Hepatocyte (in vitro differentiated cells): Measurements from ENCODE around the gene SNAPC2. TPM values are rescaled to one million over a fixed set of nuclear protein-coding genes. Genes with fewer than 3 reads are reported as not detected.

Experiments used
- DNase-seq: peaks from one replicate; pipeline ENCODE4 v3.0.0-alpha.2; 2016; ENCODE audit warnings: low spot score
- H2AFZ ChIP-seq: fragments of 200-600 bp; sonication (generic); 2 replicates; pipeline ENCODE4 v1.6.0; 2016; ENCODE audit warnings: antibody characterized with exemption, mild to moderate bottlenecking
- H3K27ac ChIP-seq: fragments of 200-600 bp; sonication (generic); 2 replicates; pipeline ENCODE4 v1.5.1; 2016; ENCODE audit warnings: mild to moderate bottlenecking
- H3K27me3 ChIP-seq: fragments of 200-600 bp; sonication (generic); 2 replicates; pipeline ENCODE4 v1.6.1; 2016
- H3K36me3 ChIP-seq: fragments of 200-600 bp; sonication (generic); replicated peaks from 2 replicates; pipeline ENCODE4 v1.5.1; 2016; ENCODE audit warnings: low read depth; ENCODE audit not compliant: insufficient read depth
- H3K4me1 ChIP-seq: fragments of 200-600 bp; sonication (generic); 2 replicates; pipeline ENCODE4 v1.5.1; 2016; ENCODE audit warnings: mild to moderate bottlenecking, moderate library complexity; ENCODE audit not compliant: insufficient read depth
- H3K4me2 ChIP-seq: fragments of 200-600 bp; sonication (generic); 2 replicates; pipeline ENCODE4 v1.6.0; 2016
- H3K4me3 ChIP-seq: fragments of 200-600 bp; sonication (generic); 2 replicates; pipeline ENCODE4 v1.5.1; 2016; ENCODE audit warnings: mild to moderate bottlenecking
- H3K79me2 ChIP-seq: fragments of 200-600 bp; sonication (generic); 2 replicates; pipeline ENCODE4 v1.6.0; 2017; ENCODE audit warnings: mild to moderate bottlenecking
- H3K9me2 ChIP-seq: fragments of 200-600 bp; sonication (generic); replicated peaks from 2 replicates; pipeline ENCODE4 v1.6.0; 2017; ENCODE audit warnings: mild to moderate bottlenecking; ENCODE audit not compliant: insufficient read depth
- H3K9me3 ChIP-seq: fragments of 200-600 bp; sonication (generic); 2 replicates; pipeline ENCODE4 v1.5.1; 2016; ENCODE audit warnings: low read depth, mild to moderate bottlenecking
- H4K20me1 ChIP-seq: fragments of 200-600 bp; sonication (generic); 2 replicates; pipeline ENCODE4 v1.6.0; 2016; ENCODE audit warnings: mild to moderate bottlenecking; ENCODE audit not compliant: insufficient read depth, poor library complexity, severe bottlenecking
- EZH2 ChIP-seq: fragments of 200-600 bp; sonication (generic); IDR thresholded peaks from 2 replicates; pipeline ENCODE4 v1.6.1; 2016; ENCODE audit warnings: antibody characterized with exemption, mild to moderate bottlenecking, borderline replicate concordance
- EZH2phosphoT487 ChIP-seq: fragments of 200-600 bp; sonication (generic); IDR thresholded peaks from one replicate; pipeline ENCODE4 v1.6.1; 2018; ENCODE audit warnings: antibody characterized with exemption, mild to moderate bottlenecking, low read depth, moderate library complexity; ENCODE audit not compliant: unreplicated experiment, severe bottlenecking
- WGBS: methylation state at CpG from one replicate; pipeline ENCODE4 v1.1.6; 2016; ENCODE audit warnings: low lambda C conversion rate; ENCODE audit errors: missing lambda C conversion rate; 5-methylcytosine and 5-hydroxymethylcytosine counted together
- polyA plus RNA-seq: library from polyadenylated mRNA; unstranded; fragments of >200 nt; fragmentation: Nextera tagmentation; extraction: Ambion mirVana; gene quantifications from 2 replicates; pipeline ENCODE4 v1.2.1, GENCODE V29; 2016
- total RNA-seq: library from RNA; depleted of rRNA; stranded (reverse); fragments of >200 nt; gene quantifications from 2 replicates; pipeline ENCODE4 v1.2.3, GENCODE V29; 2014
- TF ChIP-seq, protein P1 (sequence below): fragments of 200-600 bp; sonication (generic); IDR thresholded peaks from 2 replicates; pipeline ENCODE4 v1.5.1; 2016; ENCODE audit warnings: antibody characterized with exemption, mild to moderate bottlenecking; ENCODE audit not compliant: poor library complexity

Gene SNAPC2
- total and polyA plus RNA-seq, 2 experiments from 2014 or later, result 11.8 to 17.5 TPM

DNA sequence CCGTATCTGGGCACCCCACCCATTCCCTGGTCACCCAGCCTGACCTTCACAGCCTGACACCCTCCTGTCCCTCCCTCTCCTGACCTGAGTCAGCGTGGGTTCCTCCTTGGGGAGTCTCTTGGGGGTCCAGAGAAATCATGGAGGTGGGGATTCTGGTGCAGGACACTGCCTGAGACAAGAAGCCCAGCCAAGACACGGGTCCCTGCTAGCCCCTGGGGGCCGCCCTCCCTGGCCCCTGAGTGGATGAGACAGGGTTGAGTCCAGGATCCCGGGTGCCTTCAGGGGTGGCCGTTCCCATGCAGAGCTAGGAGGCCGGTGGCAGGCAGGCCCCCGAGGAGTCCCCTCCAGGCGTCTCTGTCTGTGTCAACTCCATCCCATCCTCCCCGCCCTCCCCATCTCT, 14.9 kb upstream of the SNAPC2 start:
- no peak overlapping the region for H3K27ac ChIP-seq
- TF ChIP-seq EZH2phosphoT487 (no peak), EZH2 (no peak)
- TF ChIP-seq, protein P1, sequence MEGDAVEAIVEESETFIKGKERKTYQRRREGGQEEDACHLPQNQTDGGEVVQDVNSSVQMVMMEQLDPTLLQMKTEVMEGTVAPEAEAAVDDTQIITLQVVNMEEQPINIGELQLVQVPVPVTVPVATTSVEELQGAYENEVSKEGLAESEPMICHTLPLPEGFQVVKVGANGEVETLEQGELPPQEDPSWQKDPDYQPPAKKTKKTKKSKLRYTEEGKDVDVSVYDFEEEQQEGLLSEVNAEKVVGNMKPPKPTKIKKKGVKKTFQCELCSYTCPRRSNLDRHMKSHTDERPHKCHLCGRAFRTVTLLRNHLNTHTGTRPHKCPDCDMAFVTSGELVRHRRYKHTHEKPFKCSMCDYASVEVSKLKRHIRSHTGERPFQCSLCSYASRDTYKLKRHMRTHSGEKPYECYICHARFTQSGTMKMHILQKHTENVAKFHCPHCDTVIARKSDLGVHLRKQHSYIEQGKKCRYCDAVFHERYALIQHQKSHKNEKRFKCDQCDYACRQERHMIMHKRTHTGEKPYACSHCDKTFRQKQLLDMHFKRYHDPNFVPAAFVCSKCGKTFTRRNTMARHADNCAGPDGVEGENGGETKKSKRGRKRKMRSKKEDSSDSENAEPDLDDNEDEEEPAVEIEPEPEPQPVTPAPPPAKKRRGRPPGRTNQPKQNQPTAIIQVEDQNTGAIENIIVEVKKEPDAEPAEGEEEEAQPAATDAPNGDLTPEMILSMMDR, result no peak
- H3K79me2 ChIP-seq, result peaks cover 48% of the 10 kb centered on the region
- H4K20me1 ChIP-seq, result peaks cover 51% of the 10 kb centered on the region
- no peaks in the 10 kb centered on the region for H3K27me3 ChIP-seq
- H3K9me3 ChIP-seq, result no peaks in the 10 kb centered on the region
- no peak for DNase-seq
- peaks cover 20% of the 10 kb centered on the region for H3K4me1 ChIP-seq
- no peak overlapping the region for H2AFZ ChIP-seq
- 88% methylated on average over 10 of the region's 10 CpGs for WGBS
- H3K36me3 ChIP-seq, result no peaks in the 10 kb centered on the region
- peak overlapping the region; percentile 98 for H3K4me2 ChIP-seq
- peak overlapping the region; percentile 96 for H3K4me3 ChIP-seq
- no peaks in the 10 kb centered on the region for H3K9me2 ChIP-seq

DNA sequence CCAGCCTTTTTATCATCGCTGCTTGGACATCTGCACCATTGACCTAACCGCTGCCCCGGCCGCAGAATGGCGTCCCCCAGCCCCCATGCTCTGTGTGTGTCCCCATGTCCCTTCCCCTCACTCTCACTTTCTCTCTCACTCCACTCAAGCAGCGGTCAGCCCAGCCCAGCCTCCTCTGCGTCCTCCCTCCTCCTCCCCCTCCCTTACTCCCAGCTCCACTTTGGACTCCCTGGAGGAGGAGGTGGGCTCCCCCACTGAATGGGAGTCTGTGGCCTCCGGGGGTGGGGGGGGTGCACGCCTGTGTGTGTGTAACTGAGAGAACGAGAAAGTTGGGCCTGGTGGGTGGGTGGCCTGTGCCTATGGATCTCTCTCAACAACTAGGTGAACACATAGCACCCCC, 14.3 kb upstream of the SNAPC2 start:
- no peak overlapping the region for H3K4me2 ChIP-seq
- WGBS, result 94% methylated on average over 6 of the region's 10 CpGs
- peaks cover 48% of the 10 kb centered on the region for H3K79me2 ChIP-seq
- no peaks in the 10 kb centered on the region for H3K36me3 ChIP-seq
- no peak overlapping the region for H2AFZ ChIP-seq
- H3K9me3 ChIP-seq, result no peaks in the 10 kb centered on the region
- H3K4me3 ChIP-seq, result no peak overlapping the region
- H3K27ac ChIP-seq, result no peak overlapping the region
- TF ChIP-seq, protein P1, result no peak
- TF ChIP-seq EZH2 (no peak), EZH2phosphoT487 (no peak)
- H3K9me2 ChIP-seq, result no peaks in the 10 kb centered on the region
- peaks cover 51% of the 10 kb centered on the region for H4K20me1 ChIP-seq
- DNase-seq, result no peak
- no peaks in the 10 kb centered on the region for H3K27me3 ChIP-seq
- peaks cover 20% of the 10 kb centered on the region for H3K4me1 ChIP-seq

DNA sequence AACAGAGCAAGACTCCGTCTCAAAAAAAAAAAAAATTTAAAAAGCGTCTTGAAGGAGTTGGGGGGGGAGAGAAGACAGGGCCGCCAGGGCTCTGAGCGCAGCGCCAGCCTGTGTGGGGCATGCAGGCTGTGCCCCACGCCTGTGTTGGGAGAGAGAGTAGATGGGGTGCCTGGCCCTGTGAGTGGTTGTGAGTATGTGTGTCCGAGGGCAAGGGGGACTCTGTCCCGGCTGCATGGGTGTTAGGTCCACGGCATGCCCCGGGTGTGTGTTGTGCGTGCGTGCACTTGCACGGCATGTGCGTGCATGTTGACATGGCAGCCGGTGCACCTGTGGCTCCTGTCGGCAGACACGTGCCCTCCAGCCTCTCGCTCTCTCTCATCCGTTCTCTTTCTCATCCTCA, 13.0 kb upstream of the SNAPC2 start:
- peaks cover 48% of the 10 kb centered on the region for H3K79me2 ChIP-seq
- H3K4me3 ChIP-seq, result no peak overlapping the region
- no peak overlapping the region for H2AFZ ChIP-seq
- no peaks in the 10 kb centered on the region for H3K27me3 ChIP-seq
- H3K4me2 ChIP-seq, result no peak overlapping the region
- no peaks in the 10 kb centered on the region for H3K36me3 ChIP-seq
- peaks cover 51% of the 10 kb centered on the region for H4K20me1 ChIP-seq
- no peak for DNase-seq
- WGBS, result 98% methylated on average over 19 of the region's 19 CpGs
- H3K9me3 ChIP-seq, result no peaks in the 10 kb centered on the region
- no peak overlapping the region for H3K27ac ChIP-seq
- peaks cover 20% of the 10 kb centered on the region for H3K4me1 ChIP-seq
- TF ChIP-seq EZH2 (no peak), EZH2phosphoT487 (no peak)
- TF ChIP-seq, protein P1, result no peak
- H3K9me2 ChIP-seq, result no peaks in the 10 kb centered on the region

DNA sequence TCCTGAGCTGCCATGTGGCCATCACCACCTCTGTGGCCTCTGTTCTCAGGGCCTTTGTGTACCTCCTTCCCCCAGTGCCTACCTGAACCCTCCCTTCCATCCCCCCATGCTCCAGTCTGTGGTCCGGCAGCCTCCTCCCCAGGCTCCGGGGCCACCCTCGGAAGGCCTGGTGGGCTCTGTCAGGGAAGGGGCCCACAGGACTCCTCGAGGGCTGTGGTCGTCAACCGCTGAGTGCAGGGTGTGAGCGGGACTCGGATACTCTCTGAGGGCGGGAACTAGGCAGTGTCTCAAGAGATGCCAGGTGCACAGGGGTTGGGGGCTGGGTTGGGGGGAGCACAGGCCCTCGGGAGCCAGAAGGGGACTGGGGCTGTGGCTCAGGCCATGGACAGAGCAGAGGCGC, 12.6 kb upstream of the SNAPC2 start:
- peaks cover 51% of the 10 kb centered on the region for H4K20me1 ChIP-seq
- no peak overlapping the region for H3K4me2 ChIP-seq
- H3K36me3 ChIP-seq, result no peaks in the 10 kb centered on the region
- no peak for DNase-seq
- H3K9me3 ChIP-seq, result no peaks in the 10 kb centered on the region
- H2AFZ ChIP-seq, result no peak overlapping the region
- H3K79me2 ChIP-seq, result peaks cover 46% of the 10 kb centered on the region
- no peak overlapping the region for H3K27ac ChIP-seq
- 97% methylated on average over 9 of the region's 11 CpGs for WGBS
- H3K9me2 ChIP-seq, result no peaks in the 10 kb centered on the region
- H3K4me1 ChIP-seq, result peaks cover 16% of the 10 kb centered on the region
- no peak for TF ChIP-seq EZH2
- TF ChIP-seq EZH2phosphoT487, result no peak
- TF ChIP-seq, protein P1, result no peak
- H3K4me3 ChIP-seq, result no peak overlapping the region
- no peaks in the 10 kb centered on the region for H3K27me3 ChIP-seq
